ENCODE results near the gene TEX53. TPM values are rescaled to one million over a fixed set of nuclear protein-coding genes. Genes with fewer than 3 reads are reported as not detected.

Gene TEX53
- total RNA-seq, 1 experiment from 2014 or later, result not detected

DNA sequence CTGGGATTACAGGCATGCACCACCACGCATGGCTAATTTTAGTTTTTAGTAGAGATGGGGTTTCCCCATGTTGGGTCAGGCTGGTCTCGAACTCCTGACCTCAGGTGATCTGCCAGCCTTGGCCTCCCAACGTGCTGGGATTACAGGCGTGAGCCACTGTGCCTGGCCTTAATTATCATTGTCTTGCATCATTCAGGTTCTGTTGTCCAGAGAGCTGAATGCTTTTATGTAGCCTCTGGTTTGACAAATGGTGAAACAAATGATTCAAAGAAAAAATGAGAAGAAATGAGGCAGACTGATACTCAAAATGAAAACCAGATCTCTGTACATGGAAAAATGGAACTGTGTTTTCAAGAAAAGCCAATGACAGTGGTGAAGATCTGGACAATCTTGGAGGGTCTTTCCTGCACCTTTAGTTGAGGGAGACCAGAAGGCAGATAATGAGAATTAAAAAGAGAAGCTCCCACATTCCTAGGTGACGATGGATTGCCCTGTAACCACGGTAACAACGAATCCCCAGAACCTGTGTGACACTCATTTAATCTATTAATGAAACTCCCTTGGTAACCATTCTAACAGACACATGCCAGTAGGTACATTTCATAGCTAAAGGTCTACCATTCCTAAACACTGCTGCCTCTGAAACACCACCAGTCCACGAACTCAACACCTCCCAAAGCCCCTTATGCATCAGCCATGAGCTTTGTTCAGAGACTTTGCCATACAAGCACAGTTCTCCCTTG is 22.8 kb upstream of the TEX53 start:
- DNase-seq (ENCODE audit: extremely low read depth, low read depth), result no peak

DNA sequence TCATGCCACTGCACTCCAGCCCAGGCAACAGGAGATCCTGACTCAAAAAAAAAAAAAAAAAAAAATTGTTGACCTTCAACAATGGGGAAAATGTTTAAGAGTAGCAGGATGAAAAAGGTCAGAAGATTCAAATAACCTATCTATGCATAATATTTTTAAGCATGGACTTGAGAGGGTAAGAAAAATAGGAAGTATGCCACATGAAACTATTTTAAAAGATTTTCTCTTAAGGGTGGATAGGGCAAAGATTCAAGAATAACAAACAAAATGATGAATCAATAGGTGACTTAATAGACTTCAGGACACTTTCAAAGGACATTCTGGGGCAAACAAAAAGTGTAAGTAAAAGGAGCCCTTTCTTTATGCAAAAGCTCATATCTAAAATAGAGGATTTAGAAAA is 21.2 kb upstream of the TEX53 start:
- DNase-seq (ENCODE audit: extremely low read depth, low read depth), result no peak

DNA sequence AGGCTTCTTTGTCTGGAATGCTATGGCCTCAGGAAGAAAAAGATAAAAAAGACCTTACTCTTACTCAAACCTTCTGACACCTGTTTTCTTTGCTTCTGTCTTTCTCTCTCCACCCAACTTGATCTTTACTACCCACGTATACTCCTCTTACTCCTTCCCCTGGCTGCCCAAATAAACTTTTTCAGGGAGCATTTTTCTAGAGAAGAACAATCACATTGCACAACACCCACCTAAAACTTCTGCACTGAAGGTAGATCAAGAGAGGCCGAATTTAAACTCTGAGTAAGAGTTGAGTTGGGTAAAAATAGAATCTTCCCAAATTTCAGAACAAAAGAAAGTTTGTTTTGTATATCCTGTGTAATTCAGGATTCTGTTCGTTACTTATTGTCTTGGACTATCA is 20.5 kb upstream of the TEX53 start:
- DNase-seq (ENCODE audit: extremely low read depth, low read depth), result no peak

DNA sequence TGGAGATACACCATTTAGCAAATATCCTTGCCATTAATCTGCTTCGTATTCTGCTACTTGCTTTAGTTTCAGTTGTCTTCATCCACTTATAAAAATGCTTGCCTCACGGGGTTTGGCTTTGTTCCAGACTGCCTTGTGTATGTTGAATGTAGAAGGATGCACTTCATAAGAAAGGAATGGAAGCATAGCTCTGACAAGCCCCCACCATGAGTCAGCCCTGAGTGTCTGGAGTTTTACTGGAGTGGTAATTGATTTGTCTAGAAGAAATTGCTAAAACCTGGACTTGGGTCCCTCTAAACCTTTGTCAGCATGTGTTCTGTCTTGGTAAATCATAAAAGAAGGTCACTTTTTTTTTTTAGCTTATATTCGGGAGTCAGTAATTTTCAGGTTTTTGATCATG is 19.8 kb upstream of the TEX53 start:
- peak; percentile 95 for DNase-seq (ENCODE audit: extremely low read depth, low read depth)

DNA sequence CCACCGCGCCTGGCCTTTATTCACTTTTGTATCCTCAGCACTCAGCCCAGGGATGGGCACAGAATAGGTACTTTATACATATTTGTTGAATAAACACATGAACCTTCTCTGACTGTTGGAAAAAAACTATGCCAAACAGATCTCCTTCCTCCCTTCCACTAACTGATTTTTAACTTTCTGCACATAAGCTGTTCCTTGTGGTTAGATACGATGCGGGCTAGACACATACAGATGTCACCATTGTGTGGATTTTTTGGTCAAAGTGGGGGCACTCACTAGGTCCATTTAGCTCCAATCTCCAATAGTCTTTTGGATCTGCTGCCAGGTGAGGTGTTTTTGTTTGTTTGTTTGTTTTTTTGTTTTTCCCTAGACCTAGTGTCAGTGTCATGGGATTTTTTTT is 19.3 kb upstream of the TEX53 start:
- no peak for DNase-seq (ENCODE audit: extremely low read depth, low read depth)

DNA sequence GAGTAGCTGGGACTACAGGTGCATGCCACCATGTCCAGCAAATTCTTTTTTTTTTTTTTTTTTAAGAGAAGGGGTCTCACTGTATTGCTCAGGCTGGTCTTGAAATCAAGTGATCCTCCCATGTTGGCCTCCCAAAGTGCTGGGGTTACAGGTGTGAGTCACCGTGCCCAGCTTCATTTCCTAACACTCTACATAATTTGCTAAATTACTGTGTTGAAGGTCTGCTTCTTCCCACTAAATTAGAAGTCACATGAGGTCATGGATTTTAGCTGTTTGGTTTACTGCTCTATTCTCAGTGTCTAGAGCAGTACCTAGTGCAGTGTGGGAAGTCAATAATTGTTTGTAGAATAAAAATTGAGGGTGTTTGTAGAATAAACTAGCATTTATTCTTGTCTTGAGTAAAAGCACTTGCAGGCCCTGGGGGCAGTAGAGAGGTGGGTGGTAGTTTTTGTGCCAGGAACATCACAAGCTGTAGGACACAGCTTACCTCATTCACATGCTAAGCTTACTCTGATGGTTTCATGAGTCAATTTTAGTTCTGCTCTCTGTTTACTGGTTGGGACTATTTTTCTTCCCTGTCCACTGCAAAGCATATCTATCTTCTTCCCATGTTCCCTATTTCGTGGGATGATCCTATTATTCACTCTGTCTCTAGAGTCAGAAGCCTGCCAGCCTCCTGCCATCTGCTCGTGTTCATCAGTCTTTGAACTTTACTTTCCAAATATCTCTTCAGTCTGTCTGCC is 17.4 kb upstream of the TEX53 start:
- DNase-seq (ENCODE audit: extremely low read depth, low read depth), result no peak

DNA sequence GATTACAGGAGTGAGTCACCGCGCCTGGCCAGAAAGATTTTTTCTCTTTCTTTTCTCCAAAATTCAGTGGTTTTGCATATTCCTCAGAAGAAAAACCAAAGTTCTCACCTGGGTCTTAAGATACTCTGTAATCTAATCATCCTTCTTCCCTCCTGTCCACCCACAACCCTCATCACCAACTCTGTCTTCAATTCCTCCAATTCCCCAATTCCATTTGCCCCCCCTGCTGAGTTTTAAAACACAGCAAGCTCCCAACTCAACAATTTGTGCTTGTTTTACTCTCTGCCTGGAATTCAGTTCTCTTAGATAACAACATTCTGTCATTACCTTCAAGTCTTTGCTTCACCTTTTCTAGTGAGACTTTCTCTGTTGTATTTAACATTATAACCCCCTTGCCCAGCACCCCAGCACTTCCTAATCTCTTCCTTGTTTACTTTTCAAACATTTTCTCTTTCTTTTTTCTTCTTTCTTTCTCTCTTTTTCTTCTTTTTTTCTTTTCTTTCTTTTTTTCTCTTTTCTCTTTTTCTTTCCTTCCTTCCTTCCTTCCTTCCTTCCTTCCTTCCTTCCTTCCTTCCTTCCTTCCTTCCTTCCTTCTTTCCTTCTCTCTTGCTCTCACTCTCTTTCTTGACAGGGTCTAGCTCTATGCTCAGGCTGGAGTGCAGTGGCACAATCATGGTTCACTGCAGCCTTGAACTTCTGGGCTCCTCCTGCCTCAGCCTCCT is 16.6 kb upstream of the TEX53 start:
- DNase-seq (ENCODE audit: extremely low read depth, low read depth), result no peak

DNA sequence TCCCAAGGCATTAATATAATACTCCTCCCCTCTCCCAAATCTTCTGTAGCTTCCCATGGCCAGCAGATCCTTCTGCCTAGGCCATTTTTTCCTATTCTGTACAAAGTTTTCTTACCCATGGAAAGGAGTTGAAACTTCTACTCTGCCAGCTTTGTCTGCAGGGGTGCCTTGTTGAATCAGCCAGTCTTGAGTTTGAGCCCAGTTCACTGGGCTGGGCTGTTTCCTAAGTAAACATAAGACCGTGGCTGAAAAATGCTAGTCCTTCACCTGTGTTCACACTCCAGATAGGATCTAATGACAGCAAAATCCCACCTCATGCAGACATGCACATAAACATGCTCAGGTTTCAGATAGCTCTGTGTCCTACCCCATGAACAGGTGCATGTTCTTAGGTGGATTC is 14.0 kb upstream of the TEX53 start:
- DNase-seq (ENCODE audit: extremely low read depth, low read depth), result no peak

DNA sequence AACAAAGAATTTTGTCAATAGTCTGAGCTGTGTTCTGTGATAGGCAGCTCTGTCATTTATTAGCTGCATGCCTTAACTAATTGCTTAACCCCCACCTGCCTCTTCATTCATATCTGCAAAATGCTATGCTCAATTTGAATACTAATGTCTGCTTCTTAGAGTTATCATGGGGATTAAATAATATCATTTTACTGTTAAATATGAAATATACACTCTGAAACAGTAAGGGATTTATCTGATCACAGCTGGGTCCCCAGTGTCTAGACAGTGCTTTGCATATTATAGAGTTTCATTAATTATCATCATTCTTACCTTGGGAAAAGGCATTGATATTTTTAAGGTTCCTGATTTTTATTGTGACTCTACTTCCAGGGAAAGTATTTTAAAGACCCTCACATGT is 12.4 kb upstream of the TEX53 start:
- DNase-seq (ENCODE audit: extremely low read depth, low read depth), result no peak

DNA sequence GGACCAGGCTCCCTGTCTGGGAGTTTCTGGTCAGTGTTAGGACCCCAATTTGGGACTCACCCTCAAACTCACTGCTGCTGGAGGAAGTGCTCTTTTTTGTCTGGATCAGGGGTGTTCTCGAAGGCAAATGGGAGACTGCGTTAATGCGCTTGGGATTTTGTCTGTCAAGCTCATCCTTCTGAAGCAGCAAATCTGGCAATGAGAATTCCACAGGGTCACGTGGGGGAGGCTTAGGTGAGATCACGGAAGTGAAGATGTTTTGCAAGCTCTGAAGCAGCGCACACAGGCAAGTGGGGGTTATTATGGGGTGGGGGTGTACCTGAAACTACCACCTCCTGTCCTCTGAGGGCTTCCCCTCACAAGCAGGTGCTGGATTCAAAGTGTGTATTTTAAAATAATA is 10.5 kb upstream of the TEX53 start:
- DNase-seq (ENCODE audit: extremely low read depth, low read depth), result no peak

DNA sequence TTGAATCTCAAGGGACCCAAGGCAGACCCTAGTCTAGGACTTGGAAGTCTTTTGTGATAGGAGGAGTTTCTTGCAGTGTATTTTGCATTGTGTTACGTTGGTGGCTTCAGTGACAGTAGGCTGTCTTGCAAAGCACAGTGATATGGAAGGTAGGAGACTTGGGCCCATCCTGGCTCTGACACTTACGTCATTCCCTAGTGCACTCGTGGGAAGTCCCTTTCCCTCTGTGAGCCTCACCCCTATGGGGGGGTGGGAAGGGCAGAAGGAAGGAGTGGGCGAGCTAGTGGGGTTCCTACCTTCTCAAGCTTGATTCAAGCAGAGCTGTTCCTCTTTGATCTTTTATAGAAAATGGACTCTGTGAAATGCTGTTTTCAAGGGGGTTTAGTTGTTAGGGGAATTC is 9.2 kb upstream of the TEX53 start:
- no peak for DNase-seq (ENCODE audit: extremely low read depth, low read depth)

DNA sequence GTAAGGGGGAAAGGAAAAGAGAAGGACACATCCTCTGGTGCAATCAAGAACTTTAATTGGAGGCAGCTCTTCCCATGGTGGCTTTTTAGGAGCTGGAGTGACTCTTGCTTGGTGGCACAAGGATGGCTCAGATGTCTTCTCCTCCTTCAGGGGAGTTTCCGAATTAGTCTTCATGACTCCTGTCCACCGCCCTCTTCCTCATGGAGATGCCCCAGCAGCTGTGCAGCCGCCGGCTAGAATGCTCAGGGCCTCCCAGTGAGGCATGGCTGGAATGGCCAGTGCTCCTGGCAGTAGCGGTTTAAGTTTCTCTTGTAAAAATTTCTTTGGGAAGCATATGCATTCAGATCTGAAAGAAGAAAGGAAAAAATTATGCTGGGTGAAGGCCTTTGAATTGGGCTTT is 8.8 kb upstream of the TEX53 start:
- DNase-seq (ENCODE audit: extremely low read depth, low read depth), result no peak

DNA sequence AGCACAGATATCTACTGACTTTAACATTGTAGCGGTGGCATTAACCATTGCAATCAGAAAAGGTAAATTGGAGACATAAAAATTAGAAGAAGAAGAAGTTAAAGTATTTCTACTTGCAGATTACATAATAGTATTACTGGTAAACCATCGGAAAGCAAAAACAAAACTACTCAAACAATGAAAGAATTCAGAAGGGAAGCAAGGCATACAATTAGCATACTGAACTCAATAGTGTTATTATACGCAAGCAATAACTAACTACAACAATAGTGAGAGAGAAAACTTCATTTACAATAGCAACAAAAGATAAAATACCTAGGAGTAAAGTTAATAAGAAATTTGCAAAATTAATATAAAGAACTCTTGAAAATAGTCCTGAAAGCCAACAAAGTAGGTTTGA is 6.6 kb upstream of the TEX53 start:
- DNase-seq (ENCODE audit: extremely low read depth, low read depth), result no peak

DNA sequence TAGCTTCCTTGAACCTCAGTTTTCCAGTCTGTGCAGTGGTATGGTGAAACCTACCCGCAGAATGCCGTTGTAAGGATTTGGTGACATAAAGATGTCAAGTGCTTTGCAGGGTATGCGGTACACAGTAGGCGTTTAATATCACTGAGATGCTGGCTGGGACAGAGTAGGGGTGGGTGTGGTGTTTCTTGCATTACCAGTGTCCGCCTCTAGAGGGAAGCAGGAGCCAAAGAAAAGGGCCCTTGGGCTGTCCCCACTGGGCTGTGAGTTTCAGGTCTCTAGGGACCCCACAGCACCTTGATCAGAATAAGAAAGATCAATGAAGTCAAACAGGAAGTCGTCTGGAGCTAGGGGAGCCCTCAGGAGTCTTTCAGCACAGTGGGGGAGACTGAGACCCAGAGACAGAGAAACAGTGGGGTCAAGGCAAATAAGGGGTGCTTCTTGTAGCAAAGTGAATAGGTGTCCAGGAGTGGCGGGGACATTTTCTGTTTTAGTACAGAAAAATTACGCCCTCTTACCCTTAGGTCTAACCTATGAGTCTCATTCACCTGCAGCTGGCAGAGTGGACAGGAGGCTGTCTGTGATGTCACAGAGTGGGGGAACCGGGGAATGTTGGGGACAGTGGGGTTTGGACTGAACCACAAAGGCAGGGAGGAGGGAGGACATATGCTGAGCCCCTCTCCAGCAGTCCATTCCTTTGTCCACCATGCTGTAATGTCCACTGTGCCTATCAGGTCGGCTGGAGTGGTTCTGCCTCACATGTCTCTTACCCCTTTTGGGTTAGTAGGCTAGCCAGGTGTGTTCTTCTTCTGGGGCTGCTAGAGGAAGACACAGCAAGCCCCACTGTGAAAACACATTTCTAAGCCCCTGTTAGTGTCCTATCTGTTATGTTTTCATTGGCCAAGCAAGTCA is 4.7 kb upstream of the TEX53 start:
- DNase-seq (ENCODE audit: extremely low read depth, low read depth), result peak; percentile 52

DNA sequence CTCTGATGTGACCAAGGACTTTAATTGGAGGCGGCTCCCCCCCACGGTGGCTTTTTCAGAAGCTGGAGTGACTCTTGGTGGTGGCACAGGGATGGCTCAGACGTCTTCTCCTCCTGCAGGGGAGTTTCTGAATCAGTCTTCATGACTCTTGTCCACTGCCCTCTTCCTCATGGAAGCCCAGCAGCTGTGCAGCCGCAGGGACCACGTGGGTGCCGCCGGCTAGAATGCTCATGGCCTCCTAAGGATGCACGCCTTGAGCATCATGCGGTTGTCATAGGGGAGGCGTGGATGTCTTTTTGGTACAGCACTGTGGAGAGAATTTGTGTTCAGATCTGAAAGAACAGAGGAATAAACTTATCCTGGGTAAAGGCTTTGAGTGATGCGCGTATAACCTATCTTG is 1.3 kb downstream of the TEX53 start:
- DNase-seq (ENCODE audit: extremely low read depth, low read depth), result no peak

DNA sequence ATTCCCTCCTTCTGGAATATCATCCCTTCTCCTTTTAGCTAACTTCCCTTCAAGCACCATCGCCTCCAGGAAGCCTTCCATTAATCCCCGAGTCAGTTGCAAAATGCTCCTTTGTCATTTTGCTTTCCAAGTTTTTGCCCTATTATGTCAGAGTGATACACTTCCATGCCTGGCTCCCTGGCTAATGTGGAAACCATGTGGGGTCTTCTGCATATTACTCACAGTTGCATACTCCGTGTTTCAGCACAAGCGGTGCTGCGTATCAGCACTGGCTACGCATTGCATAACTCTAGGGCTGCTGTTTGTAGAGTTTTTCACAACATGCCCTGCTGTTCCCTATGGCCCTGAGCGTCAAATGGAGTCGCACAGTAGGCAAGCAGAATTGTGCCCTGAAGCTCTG is 1.9 kb downstream of the TEX53 start:
- peak; percentile 30 for DNase-seq (ENCODE audit: extremely low read depth, low read depth)

DNA sequence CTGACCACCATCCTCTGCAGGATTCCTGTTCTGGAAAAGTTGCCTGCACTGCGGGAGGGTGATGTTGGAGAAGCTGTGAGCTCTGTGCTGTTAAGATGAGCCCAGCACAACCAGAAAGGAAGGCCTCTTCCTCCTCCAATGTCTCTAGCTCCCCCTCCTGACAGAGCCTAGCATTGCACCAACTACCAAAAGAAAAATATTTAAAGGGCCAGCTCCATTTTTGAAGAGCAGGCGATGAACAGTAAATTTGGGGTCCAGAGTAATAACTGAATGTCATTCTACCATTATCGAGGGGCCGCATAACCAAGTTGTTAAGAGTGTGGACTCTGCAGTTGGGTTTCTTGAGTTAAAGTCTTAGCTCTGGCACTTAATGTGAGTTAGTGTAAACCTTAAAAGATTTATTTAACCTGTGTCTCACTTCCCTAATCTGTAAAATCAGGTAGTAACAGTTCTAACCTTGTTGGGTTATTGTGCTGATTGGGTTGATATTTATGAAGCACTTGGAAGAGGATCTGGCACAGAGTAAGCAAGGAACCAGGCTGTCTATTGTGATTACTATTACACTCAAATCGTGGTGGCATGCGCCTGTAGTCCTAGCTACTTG is 3.9 kb downstream of the TEX53 start:
- DNase-seq (ENCODE audit: extremely low read depth, low read depth), result peak; percentile 75

DNA sequence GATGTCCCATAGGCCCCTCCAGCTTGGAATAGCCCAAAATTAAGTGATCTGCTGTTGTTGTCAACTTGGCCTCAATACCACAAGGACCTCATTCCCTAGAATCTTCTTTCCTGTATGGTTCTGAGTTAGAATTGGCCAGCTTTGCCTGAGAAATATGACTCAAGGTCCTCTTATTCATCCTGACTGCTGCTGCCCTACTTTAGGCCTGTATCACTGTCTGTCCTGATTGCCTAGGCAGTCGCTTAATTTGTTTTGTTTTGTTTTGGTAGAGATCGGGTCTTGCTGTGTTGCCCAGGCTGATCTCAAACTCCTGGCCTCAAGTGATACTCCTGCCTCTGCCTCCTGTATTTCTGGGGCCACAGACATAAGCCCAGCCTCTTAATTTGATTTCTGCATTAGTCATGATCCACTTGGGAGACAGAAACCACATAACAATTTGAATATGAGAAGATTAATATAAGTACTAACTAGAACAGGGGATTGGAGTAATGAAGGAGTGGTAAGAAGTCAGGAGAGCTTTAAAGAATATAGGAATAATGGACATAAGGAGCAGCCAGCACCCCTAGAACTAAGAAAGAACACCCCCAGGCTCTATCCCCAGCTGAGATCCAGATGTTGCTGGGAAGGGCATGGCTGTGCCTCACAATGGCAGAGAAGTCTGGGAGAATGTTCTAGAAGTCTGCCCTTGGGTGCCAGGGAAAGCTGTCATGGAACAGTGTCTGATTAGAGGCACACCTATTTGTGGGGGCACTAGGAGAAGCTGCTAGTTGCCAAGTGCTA is 4.6 kb downstream of the TEX53 start:
- DNase-seq (ENCODE audit: extremely low read depth, low read depth), result no peak

DNA sequence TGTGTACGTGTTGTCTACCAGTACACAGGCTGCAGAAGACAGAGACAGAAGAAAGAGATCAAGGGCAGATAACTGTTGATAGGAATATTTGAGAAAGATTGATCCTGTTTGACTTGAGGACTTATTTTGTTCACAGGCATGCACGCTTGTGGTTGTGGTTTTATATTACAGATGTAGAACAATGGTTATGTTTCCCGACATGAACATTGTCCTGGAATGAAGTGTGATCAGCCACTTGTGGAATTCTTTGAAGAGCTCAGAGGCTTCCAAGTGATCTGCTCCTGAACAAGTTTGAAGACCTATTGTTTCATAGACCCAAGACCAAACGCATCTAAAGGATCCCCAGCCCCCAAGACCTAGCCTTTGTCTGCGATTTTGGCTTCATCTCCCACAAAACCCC is 13.7 kb downstream of the TEX53 start:
- no peak for DNase-seq (ENCODE audit: extremely low read depth, low read depth)

DNA sequence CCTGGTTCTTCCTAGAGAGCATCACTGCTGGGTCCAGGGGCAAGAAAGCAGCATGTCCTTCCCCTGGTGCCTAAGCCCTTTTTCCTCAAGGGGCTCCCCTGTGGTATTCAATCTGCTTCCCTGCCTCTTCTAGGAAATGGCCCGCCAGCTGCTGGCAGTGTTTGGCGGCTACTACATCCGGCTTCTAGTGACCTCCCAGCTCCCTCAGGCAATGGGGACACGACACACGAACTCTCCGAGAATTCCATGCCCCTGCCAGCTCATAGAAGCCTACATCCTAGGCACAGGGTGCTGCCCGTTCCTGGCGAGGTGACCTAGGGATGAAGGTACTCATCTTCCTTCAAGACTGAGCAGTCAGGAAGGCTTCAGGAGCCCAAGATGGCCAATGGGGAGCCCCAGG is 14.6 kb downstream of the TEX53 start:
- no peak for DNase-seq (ENCODE audit: extremely low read depth, low read depth)

All from NCI-H460 (cell line).